PC-9 (cell line): Measurements from ENCODE around the gene ACACB. TPM values are rescaled to one million over a fixed set of nuclear protein-coding genes. Genes with fewer than 3 reads are reported as not detected.
A peak's percentile ranks its signal among the peaks of the same experiment; 100 is the strongest.

Experiments used
- BruUV-seq: library from RNA; stranded (reverse); fragments of 400-500 nt; replicated peaks from 2 replicates; lab custom pipeline; 2021; lab: Mats Ljungman, UMichigan
- CTCF ChIA-PET: fragments of 300-600 bp; sonication (Branson Sonifier 250); formaldehyde crosslinking; loops from one replicate; lab custom pipeline; 2022; ENCODE audit warnings: antibody characterized with exemption; lab: Charles Lee
- POLR2A ChIA-PET: fragments of 300-600 bp; sonication (Branson Sonifier 250); formaldehyde crosslinking; loops from one replicate; lab custom pipeline; 2022; ENCODE audit warnings: antibody characterized with exemption; ENCODE audit not compliant: unreplicated experiment; lab: Charles Lee
- DNase-seq, 2 experiments: peaks; one replicate each; pipeline versions ENCODE4 v3.0.0 to v3.0.0-alpha.2; 2015 to 2022; ENCODE audit warnings: mixed read lengths in 1 of 2
- H2AFZ ChIP-seq: fragments of 200-600 bp; sonication (generic); 2 replicates; pipeline ENCODE4 v1.8.1; 2017; ENCODE audit warnings: antibody characterized with exemption
- H3F3A ChIP-seq: fragments of 200-600 bp; sonication (generic); 2 replicates; pipeline ENCODE4 v1.8.1; 2017; ENCODE audit warnings: antibody characterized with exemption, mild to moderate bottlenecking, low read depth; ENCODE audit not compliant: insufficient read depth
- H3K27ac ChIP-seq: fragments of 200-600 bp; sonication (generic); 2 replicates; pipeline ENCODE4 v1.6.1; 2016; ENCODE audit warnings: mixed run types
- H3K27me3 ChIP-seq: fragments of 200-600 bp; sonication (generic); 2 replicates; pipeline ENCODE4 v1.6.1; 2016; ENCODE audit warnings: low read depth, mixed run types; ENCODE audit not compliant: insufficient read depth
- H3K36me3 ChIP-seq: fragments of 200-600 bp; sonication (generic); 2 replicates; pipeline ENCODE4 v1.6.1; 2016; ENCODE audit warnings: low read depth, mixed run types
- H3K4me1 ChIP-seq: fragments of 200-600 bp; sonication (generic); replicated peaks from 2 replicates; pipeline ENCODE4 v1.6.1; 2016; ENCODE audit warnings: mixed run types; ENCODE audit not compliant: insufficient read depth
- H3K4me2 ChIP-seq: fragments of 200-600 bp; sonication (generic); 2 replicates; pipeline ENCODE4 v1.6.1; 2017; ENCODE audit warnings: mixed run types
- H3K4me3 ChIP-seq: fragments of 200-600 bp; sonication (generic); 2 replicates; pipeline ENCODE4 v1.6.1; 2016; ENCODE audit warnings: mixed run types
- H3K79me2 ChIP-seq: fragments of 200-600 bp; sonication (generic); 2 replicates; pipeline ENCODE4 v1.6.1; 2017; ENCODE audit warnings: low read depth, mixed run types
- H3K9me2 ChIP-seq: fragments of 200-600 bp; sonication (generic); 2 replicates; pipeline ENCODE4 v1.8.1; 2017; ENCODE audit warnings: mild to moderate bottlenecking; ENCODE audit not compliant: insufficient read depth
- H3K9me3 ChIP-seq: fragments of 200-600 bp; sonication (generic); 2 replicates; pipeline ENCODE4 v1.8.1; 2016; ENCODE audit warnings: low read depth; ENCODE audit not compliant: insufficient read depth
- H4K20me1 ChIP-seq: fragments of 200-600 bp; sonication (generic); 2 replicates; pipeline ENCODE4 v1.8.1; 2017; ENCODE audit not compliant: insufficient read depth
- CTCF ChIP-seq: fragments of 200-600 bp; sonication (generic); conservative IDR thresholded peaks from 2 replicates; pipeline ENCODE4 v1.6.1; 2017; ENCODE audit warnings: mixed run types, antibody characterized with exemption, mild to moderate bottlenecking, moderate library complexity
- EZH2 ChIP-seq: fragments of 200-600 bp; sonication (generic); IDR thresholded peaks from 2 replicates; pipeline ENCODE4 v1.8.0; 2017; ENCODE audit warnings: antibody characterized with exemption, low read depth
- intact Hi-C: fragments of 100-400 bp; cut with micrococcal nuclease; formaldehyde crosslinking; loops from one replicate; pipeline ENCODE4 v1.10.0; 2022; ENCODE audit not compliant: unreplicated experiment
- total RNA-seq: library from RNA; stranded (reverse); gene quantifications from 2 replicates; pipeline ENCODE4 v1.2.3, GENCODE V29; 2021

The ACACB gene
- total RNA-seq, 1 experiment from 2014 or later, result 13.8 TPM

GRCh38 chr12:109263439-109263838 is 147.1 kb downstream of the ACACB start:
- Histone ChIP-seq H3K79me2 (no peaks in the 10 kb centered on the region), H2AFZ (no peak overlapping the region), H4K20me1 (no peaks in the 10 kb centered on the region), H3K27ac (no peak overlapping the region), H3K36me3 (no peaks in the 10 kb centered on the region), H3K4me2 (no peak overlapping the region), H3K9me3 (no peaks in the 10 kb centered on the region), H3K4me3 (no peak overlapping the region), H3K27me3 (peaks cover under 1% of the 10 kb centered on the region; the same call in 1 of the 2 replicates), H3K9me2 (no peaks in the 10 kb centered on the region), H3F3A (no peaks in the 10 kb centered on the region), H3K4me1 (no peaks in the 10 kb centered on the region)
- DNase-seq, result no peak
- intact Hi-C loops, result loop anchor here (5.0 kb wide), 2 partner anchors 151 to 514 kb away; no protein-coding TSS in a partner anchor
- no TSS peak for BruUV-seq
- POLR2A ChIA-PET, result no interaction called here
- no peak for TF ChIP-seq CTCF
- TF ChIP-seq EZH2, result no peak
- CTCF ChIA-PET, result interaction anchor here (0.7 to 1.6 kb wide), 4 partner anchors 10 to 122 kb away, joined by 3 to 16 read pairs (median 3); no protein-coding TSS in a partner anchor

GRCh38 chr12:109264095-109264942 is 147.9 kb downstream of the ACACB start:
- DNase-seq, result peak; percentile 61 to 78
- H3K4me1 ChIP-seq, result no peaks in the 10 kb centered on the region
- H3K27me3 ChIP-seq, result no peaks in the 10 kb centered on the region
- H3K27ac ChIP-seq, result no peak overlapping the region
- intact Hi-C loops, result loop anchor here (1.0 to 5.0 kb wide), 3 partner anchors 121 to 513 kb away; no protein-coding TSS in a partner anchor
- H3F3A ChIP-seq, result no peaks in the 10 kb centered on the region
- peak overlapping the region; percentile 55 for H3K4me2 ChIP-seq
- POLR2A ChIA-PET, result no interaction called here
- CTCF ChIA-PET, result interaction anchor here (0.7 to 1.6 kb wide), 4 partner anchors 9 to 121 kb away, joined by 3 to 16 read pairs (median 3); no protein-coding TSS in a partner anchor
- no peaks in the 10 kb centered on the region for H3K9me2 ChIP-seq
- no TSS peak for BruUV-seq
- H3K9me3 ChIP-seq, result no peaks in the 10 kb centered on the region
- H3K79me2 ChIP-seq, result no peaks in the 10 kb centered on the region
- TF ChIP-seq EZH2, result no peak
- peak; percentile 93 for TF ChIP-seq CTCF
- no peak overlapping the region for H3K4me3 ChIP-seq
- H2AFZ ChIP-seq, result no peak overlapping the region
- no peaks in the 10 kb centered on the region for H4K20me1 ChIP-seq
- no peaks in the 10 kb centered on the region for H3K36me3 ChIP-seq

GRCh38 chr12:109264943-109265650 is 148.7 kb downstream of the ACACB start:
- no peak for TF ChIP-seq EZH2
- no peak for TF ChIP-seq CTCF
- intact Hi-C loops, result loop anchor here (1.0 to 5.0 kb wide), 3 partner anchors 120 to 512 kb away; no protein-coding TSS in a partner anchor
- Histone ChIP-seq H4K20me1 (no peaks in the 10 kb centered on the region), H3K4me1 (no peaks in the 10 kb centered on the region), H3K4me3 (no peak overlapping the region), H3K4me2 (no peak overlapping the region), H3K9me3 (no peaks in the 10 kb centered on the region), H3K27ac (no peak overlapping the region), H3K79me2 (no peaks in the 10 kb centered on the region), H3K9me2 (no peaks in the 10 kb centered on the region), H2AFZ (no peak overlapping the region), H3K36me3 (no peaks in the 10 kb centered on the region), H3K27me3 (no peaks in the 10 kb centered on the region), H3F3A (no peaks in the 10 kb centered on the region)
- CTCF ChIA-PET, result interaction anchor here (1.6 kb wide), 1 partner anchor 120 kb away, joined by 16 read pairs; no protein-coding TSS in a partner anchor
- BruUV-seq, result no TSS peak
- DNase-seq, result no peak
- POLR2A ChIA-PET, result no interaction called here
